HCT116 (cell line): Measurements from ENCODE around the gene MYL3. TPM values are rescaled to one million over a fixed set of nuclear protein-coding genes. Genes with fewer than 3 reads are reported as not detected.

ENCODE experiments used
- ATAC-seq: fragments of 200-7000 bp; cut with Tn5 transposase; 2 replicates; pipeline ENCODE4 v1.9.1; 2020; ENCODE audit warnings: mild to moderate bottlenecking, moderate library complexity
- BruUV-seq: library from RNA; stranded (reverse); fragments of 400-500 nt; replicated peaks from 2 replicates; lab custom pipeline; 2021; lab: Mats Ljungman, UMichigan
- CTCF ChIA-PET: fragments of 300-600 bp; sonication (Branson Sonifier 250); formaldehyde crosslinking; loops from one replicate; lab custom pipeline; 2021; ENCODE audit warnings: antibody characterized with exemption; lab: Charles Lee
- POLR2A ChIA-PET: fragments of 300-600, 350-600 bp; sonication (Branson Sonifier 250); formaldehyde crosslinking; loops from one replicate; lab custom pipeline; 2021; ENCODE audit warnings: antibody characterized with exemption; lab: Charles Lee
- RAD21 ChIA-PET, 2 experiments: fragments of 300-600 bp; sonication (Branson Sonifier 250); formaldehyde crosslinking; loops; one replicate each; lab custom pipeline; 2023; ENCODE audit warnings: low total read pairs in 2 of 2; ENCODE audit not compliant: uncharacterized antibody in 2 of 2, unreplicated experiment in 2 of 2, low non-redundant PET in 1 of 2; lab: Charles Lee
- DNase-seq: peaks from one replicate; pipeline ENCODE4 v3.0.0-alpha.2; 2010; ENCODE audit warnings: low read depth, low spot score
- H2AFZ ChIP-seq: fragments of 200-600 bp; shearing (Covaris generic), sonication (generic); 2 replicates; pipeline ENCODE4 v1.6.1; 2017; ENCODE audit warnings: low read depth, mixed run types, mixed read lengths, antibody characterized with exemption, low read length; ENCODE audit not compliant: poor library complexity, severe bottlenecking
- H3K27ac ChIP-seq: 2 replicates; pipeline ENCODE4 v1.5.1; 2012; ENCODE audit warnings: low read depth, low read length
- H3K27me3 ChIP-seq: fragments of 200-600 bp; sonication (generic); 2 replicates; pipeline ENCODE4 v1.6.1; 2016; ENCODE audit warnings: mixed run types, low read length, mixed read lengths; ENCODE audit not compliant: insufficient read depth
- H3K36me3 ChIP-seq, 2 experiments: fragments of 200-500 bp in 1 of 2; fragments of 200-600 bp in 1 of 2; sonication (Bioruptor generic) in 1 of 2; sonication (generic) in 1 of 2; 2 replicates each; pipeline versions ENCODE4 v1.5.1 to v1.6.1; 2014 to 2016; ENCODE audit warnings: low read length in 2 of 2, inconsistent platforms in 1 of 2, mixed read lengths in 1 of 2, mixed run types in 1 of 2; ENCODE audit not compliant: insufficient read depth in 2 of 2, control insufficient read depth in 1 of 2
- H3K4me1 ChIP-seq, 2 experiments: fragments of 200-600 bp in 1 of 2; sonication (generic) in 1 of 2; 2 replicates each; pipeline versions ENCODE4 v1.5.1 to v1.6.1; 2012 to 2017; ENCODE audit warnings: low read length in 2 of 2, inconsistent platforms in 1 of 2, mild to moderate bottlenecking in 1 of 2, mixed read lengths in 1 of 2, mixed run types in 1 of 2, moderate library complexity in 1 of 2; ENCODE audit not compliant: insufficient read depth in 2 of 2, control insufficient read depth in 1 of 2
- H3K4me2 ChIP-seq: fragments of 200-600 bp; sonication (generic); 2 replicates; pipeline ENCODE4 v1.6.1; 2017; ENCODE audit warnings: mixed run types, low read length, mixed read lengths
- H3K4me3 ChIP-seq, 2 experiments: fragments of 200-600 bp in 1 of 2; sonication (generic) in 1 of 2; replicated peaks in 1 of 2; 2 replicates each; pipeline ENCODE4 v1.5.1; 2011 to 2016; ENCODE audit warnings: low read length in 2 of 2, control low read depth in 1 of 2, low read depth in 1 of 2, mild to moderate bottlenecking in 1 of 2, mixed read lengths in 1 of 2, mixed run types in 1 of 2
- H3K79me2 ChIP-seq: fragments of 200-600 bp; sonication (generic); 2 replicates; pipeline ENCODE4 v1.6.1; 2017; ENCODE audit warnings: mild to moderate bottlenecking, mixed run types, low read length, moderate library complexity, mixed read lengths; ENCODE audit not compliant: insufficient read depth
- H3K9ac ChIP-seq: fragments of 200-600 bp; sonication (generic); 2 replicates; pipeline ENCODE4 v1.6.1; 2016; ENCODE audit warnings: low read length, mixed read lengths
- H3K9me2 ChIP-seq: fragments of 200-600 bp; sonication (generic), shearing (Covaris generic); 2 replicates; pipeline ENCODE4 v1.6.1; 2017; ENCODE audit warnings: mixed run types, mild to moderate bottlenecking, moderate library complexity; ENCODE audit not compliant: insufficient read depth
- H3K9me3 ChIP-seq, 2 experiments: fragments of 200-500 bp in 1 of 2; fragments of 200-600 bp in 1 of 2; sonication (Bioruptor generic) in 1 of 2; sonication (generic) in 1 of 2; 2 replicates each; pipeline ENCODE4 v1.6.1; 2014 to 2017; ENCODE audit warnings: low read length in 2 of 2, mixed read lengths in 2 of 2, inconsistent platforms in 1 of 2, low read depth in 1 of 2, mild to moderate bottlenecking in 1 of 2, mixed run types in 1 of 2, moderate library complexity in 1 of 2; ENCODE audit not compliant: control insufficient read depth in 1 of 2, insufficient read depth in 1 of 2
- H4K20me1 ChIP-seq: fragments of 200-600 bp; sonication (generic), shearing (Covaris generic); 2 replicates; pipeline ENCODE4 v1.6.1; 2017; ENCODE audit warnings: mixed run types, mild to moderate bottlenecking, moderate library complexity; ENCODE audit not compliant: insufficient read depth
- CBX3 ChIP-seq: IDR thresholded peaks from 2 replicates; pipeline ENCODE4 v1.6.1; 2012; ENCODE audit warnings: low read depth
- CEBPB ChIP-seq: IDR thresholded peaks from 2 replicates; pipeline ENCODE4 v1.6.1; 2012; ENCODE audit warnings: low read depth
- EGR1 ChIP-seq: IDR thresholded peaks from 2 replicates; pipeline ENCODE4 v1.6.1; 2012; ENCODE audit warnings: low read depth
- EZH2 ChIP-seq: fragments of 200-600 bp; sonication (generic); IDR thresholded peaks from 2 replicates; pipeline ENCODE4 v1.6.1; 2017; ENCODE audit warnings: antibody characterized with exemption, mixed run types
- EZH2phosphoT487 ChIP-seq: fragments of 200-600 bp; IDR thresholded peaks from 2 replicates; pipeline ENCODE4 v1.6.1; 2018; ENCODE audit warnings: antibody characterized with exemption, borderline replicate concordance
- FOSL1 ChIP-seq: IDR thresholded peaks from 2 replicates; pipeline ENCODE4 v1.6.1; 2012; ENCODE audit warnings: low read depth
- MAX ChIP-seq: IDR thresholded peaks from 2 replicates; pipeline ENCODE4 v1.6.1; 2012
- POLR2AphosphoS5 ChIP-seq: IDR thresholded peaks from 2 replicates; pipeline ENCODE4 v1.6.1; 2011; ENCODE audit warnings: mild to moderate bottlenecking, low read depth, low read length, moderate library complexity
- RAD21 ChIP-seq: IDR thresholded peaks from 2 replicates; pipeline ENCODE4 v1.6.1; 2012; ENCODE audit warnings: low read depth, mild to moderate bottlenecking
- YY1 ChIP-seq: IDR thresholded peaks from 2 replicates; pipeline ENCODE4 v1.6.1; 2011; ENCODE audit warnings: low read length, low read depth, moderate library complexity, mild to moderate bottlenecking; ENCODE audit not compliant: insufficient replicate concordance; ENCODE audit errors: extremely low read depth
- ZNF274 ChIP-seq: fragments of 200-500 bp; sonication (Bioruptor generic); IDR thresholded peaks from 2 replicates; pipeline ENCODE4 v1.6.1; 2014; ENCODE audit warnings: mild to moderate bottlenecking, low read depth, low read length, inconsistent platforms
- intact Hi-C: fragments of 100-400 bp; cut with micrococcal nuclease; formaldehyde crosslinking; loops from 2 replicates; pipeline ENCODE4 v1.10.0; 2022
- total RNA-seq: library from RNA; stranded (reverse); gene quantifications from one replicate; pipeline ENCODE4 v1.2.1, GENCODE V29; 2021; ENCODE audit not compliant: unreplicated experiment

Gene MYL3
- total RNA-seq, 1 experiment from 2014 or later = not detected

DNA sequence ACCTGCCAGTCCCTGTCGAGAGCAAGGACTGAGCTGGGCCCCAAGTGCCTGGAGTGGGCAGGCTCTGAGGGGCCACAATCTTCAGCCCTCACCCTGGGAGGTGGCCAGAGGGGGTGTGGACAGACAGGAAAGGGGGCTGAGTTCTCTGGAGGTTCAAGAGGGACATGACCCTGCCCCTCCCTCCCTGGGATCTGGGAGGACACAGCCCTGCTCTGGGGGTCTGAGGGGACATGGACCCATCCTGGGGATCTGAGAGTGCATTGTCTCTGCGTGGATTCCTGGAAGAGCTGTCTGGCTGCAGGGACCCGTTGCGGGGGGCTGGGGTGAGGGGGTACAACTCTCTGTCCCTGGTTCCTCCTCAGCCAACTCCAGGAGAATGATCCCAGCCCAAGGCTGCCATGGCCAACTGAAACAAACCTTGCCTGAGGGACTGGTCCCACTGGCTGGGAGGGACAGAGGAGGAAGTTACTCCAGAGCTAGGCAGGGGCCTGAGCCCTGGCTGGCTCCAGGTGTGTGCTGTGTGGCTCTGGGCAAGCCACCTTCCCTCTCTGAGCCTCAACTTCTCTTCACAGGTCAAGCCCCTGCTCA lies 43.3 kb upstream of the MYL3 start (continued):
- no peak for TF ChIP-seq EZH2
- TF ChIP-seq RAD21 = no peak

GRCh38 chr3:46905661-46906451 lies 42.6 kb upstream of the MYL3 start:
- Histone ChIP-seq H3K4me2 (no peak overlapping the region), H2AFZ (no peak overlapping the region), H3K27me3 (no peaks in the 10 kb centered on the region), H4K20me1 (no peaks in the 10 kb centered on the region), H3K9me3 (no peaks in the 10 kb centered on the region), H3K9me2 (no peaks in the 10 kb centered on the region), H3K9ac (no peak overlapping the region), H3K4me1 (peaks cover 0 to 19% of the 10 kb centered on the region in 2 experiments; a peak in 3 of 4 replicates), H3K4me3 (no peak overlapping the region), H3K36me3 (no peaks in the 10 kb centered on the region), H3K79me2 (no peaks in the 10 kb centered on the region), H3K27ac (no peak overlapping the region)
- POLR2A ChIA-PET = no interaction called here
- intact Hi-C loops = no loop called here
- DNase-seq (no peak), ATAC-seq (no peak)
- no TSS peak for BruUV-seq
- RAD21 ChIA-PET = no interaction called here
- TF ChIP-seq MAX (no peak), EZH2phosphoT487 (no peak), POLR2AphosphoS5 (no peak), YY1 (no peak), EGR1 (no peak), CEBPB (no peak), CBX3 (no peak), ZNF274 (no peak), FOSL1 (no peak)
- CTCF ChIA-PET = no interaction called here
